Ascending aorta (tissue), 2 donors: ENCODE measurements around the gene FAM53C. TPM values are rescaled to one million over a fixed set of nuclear protein-coding genes. Genes with fewer than 3 reads are reported as not detected.

Source experiments
- DNase-seq, 2 donors: peaks; one replicate each; pipeline ENCODE4 v3.0.0-alpha.2; 2019; ENCODE audit warnings: low spot score in 2 of 2
- H3K27ac ChIP-seq, 2 donors: fragments of 200-600 bp; sonication (generic); one replicate each; pipeline ENCODE4 v1.5.1; 2016 to 2017; ENCODE audit warnings: mild to moderate bottlenecking in 1 of 2
- H3K27me3 ChIP-seq: fragments of 200-600 bp; sonication (generic); one replicate; pipeline ENCODE4 v1.5.1; 2017
- H3K36me3 ChIP-seq, 2 donors: fragments of 200-600 bp; sonication (generic); one replicate each; pipeline ENCODE4 v1.5.1; 2016
- H3K4me1 ChIP-seq, 2 donors: fragments of 200-600 bp; sonication (generic); one replicate each; pipeline ENCODE4 v1.5.1; 2016 to 2017; ENCODE audit warnings: mild to moderate bottlenecking in 1 of 2
- H3K4me3 ChIP-seq, 2 donors: fragments of 200-600 bp; sonication (generic); one replicate each; pipeline ENCODE4 v1.5.1; 2016 to 2017; ENCODE audit warnings: mild to moderate bottlenecking in 1 of 2
- H3K9me3 ChIP-seq, 2 donors: fragments of 200-600 bp; sonication (generic); one replicate each; pipeline ENCODE4 v1.5.1; 2016
- intact Hi-C: fragments of 100-400 bp; cut with DNase I; formaldehyde crosslinking; loops from one replicate; pipeline ENCODE4 v1.15.1; 2023
- total RNA-seq: library from RNA; depleted of rRNA; stranded (reverse); fragments of >200 nt; gene quantifications from one replicate; pipeline ENCODE4 v1.1.0, GENCODE V29; 2016
- TF ChIP-seq, protein P1 (sequence below), 3 experiments: fragments of 200-600 bp in 2 of 3; fragments of 450-650 bp in 1 of 3; sonication (generic) in 2 of 3; IDR thresholded peaks; one replicate each; pipeline ENCODE4 v1.5.1; 2016 to 2019; ENCODE audit warnings: antibody characterized with exemption in 3 of 3, mild to moderate bottlenecking in 1 of 3, moderate library complexity in 1 of 3

FAM53C gene
- total RNA-seq, 1 donor from 2014 or later = 40.0 TPM

DNA sequence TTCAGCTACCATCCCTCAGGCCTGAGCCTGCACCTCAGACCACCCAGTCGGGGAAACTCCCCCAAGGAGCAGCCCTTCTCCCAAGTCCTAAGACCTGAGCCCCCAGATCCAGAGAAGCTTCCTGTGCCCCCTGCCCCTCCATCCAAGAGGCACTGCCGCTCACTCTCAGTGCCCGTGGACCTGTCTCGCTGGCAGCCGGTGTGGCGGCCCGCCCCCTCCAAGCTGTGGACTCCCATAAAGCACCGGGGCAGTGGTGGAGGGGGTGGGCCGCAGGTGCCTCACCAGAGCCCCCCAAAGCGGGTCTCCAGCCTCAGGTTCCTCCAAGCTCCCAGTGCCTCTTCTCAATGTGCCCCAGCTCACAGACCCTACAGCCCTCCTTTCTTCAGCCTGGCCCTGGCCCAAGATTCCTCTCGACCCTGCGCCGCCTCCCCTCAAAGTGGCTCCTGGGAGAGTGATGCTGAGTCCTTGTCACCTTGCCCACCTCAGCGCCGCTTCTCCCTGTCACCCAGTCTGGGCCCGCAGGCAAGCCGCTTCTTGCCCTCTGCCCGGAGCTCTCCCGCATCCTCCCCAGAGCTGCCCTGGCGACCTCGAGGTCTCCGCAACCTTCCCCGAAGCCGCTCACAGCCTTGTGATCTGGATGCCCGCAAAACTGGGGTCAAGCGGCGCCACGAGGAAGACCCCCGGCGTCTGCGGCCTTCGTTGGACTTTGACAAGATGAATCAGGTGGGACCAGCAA is 7.0 kb downstream of the FAM53C start:
- Histone ChIP-seq H3K9me3 (no peaks in the 10 kb centered on the region), H3K4me1 (peaks cover 0 to 8% of the 10 kb centered on the region in 2 donors), H3K27me3 (no peaks in the 10 kb centered on the region), H3K27ac (no peak overlapping the region), H3K36me3 (peaks cover 47 to 68% of the 10 kb centered on the region in 2 donors), H3K4me3 (no peak overlapping the region)
- intact Hi-C loops = no loop called here
- TF ChIP-seq, protein P1, sequence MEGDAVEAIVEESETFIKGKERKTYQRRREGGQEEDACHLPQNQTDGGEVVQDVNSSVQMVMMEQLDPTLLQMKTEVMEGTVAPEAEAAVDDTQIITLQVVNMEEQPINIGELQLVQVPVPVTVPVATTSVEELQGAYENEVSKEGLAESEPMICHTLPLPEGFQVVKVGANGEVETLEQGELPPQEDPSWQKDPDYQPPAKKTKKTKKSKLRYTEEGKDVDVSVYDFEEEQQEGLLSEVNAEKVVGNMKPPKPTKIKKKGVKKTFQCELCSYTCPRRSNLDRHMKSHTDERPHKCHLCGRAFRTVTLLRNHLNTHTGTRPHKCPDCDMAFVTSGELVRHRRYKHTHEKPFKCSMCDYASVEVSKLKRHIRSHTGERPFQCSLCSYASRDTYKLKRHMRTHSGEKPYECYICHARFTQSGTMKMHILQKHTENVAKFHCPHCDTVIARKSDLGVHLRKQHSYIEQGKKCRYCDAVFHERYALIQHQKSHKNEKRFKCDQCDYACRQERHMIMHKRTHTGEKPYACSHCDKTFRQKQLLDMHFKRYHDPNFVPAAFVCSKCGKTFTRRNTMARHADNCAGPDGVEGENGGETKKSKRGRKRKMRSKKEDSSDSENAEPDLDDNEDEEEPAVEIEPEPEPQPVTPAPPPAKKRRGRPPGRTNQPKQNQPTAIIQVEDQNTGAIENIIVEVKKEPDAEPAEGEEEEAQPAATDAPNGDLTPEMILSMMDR (IDR thresholded peaks at IDR 0.05) = no peak
- no peak for DNase-seq

DNA sequence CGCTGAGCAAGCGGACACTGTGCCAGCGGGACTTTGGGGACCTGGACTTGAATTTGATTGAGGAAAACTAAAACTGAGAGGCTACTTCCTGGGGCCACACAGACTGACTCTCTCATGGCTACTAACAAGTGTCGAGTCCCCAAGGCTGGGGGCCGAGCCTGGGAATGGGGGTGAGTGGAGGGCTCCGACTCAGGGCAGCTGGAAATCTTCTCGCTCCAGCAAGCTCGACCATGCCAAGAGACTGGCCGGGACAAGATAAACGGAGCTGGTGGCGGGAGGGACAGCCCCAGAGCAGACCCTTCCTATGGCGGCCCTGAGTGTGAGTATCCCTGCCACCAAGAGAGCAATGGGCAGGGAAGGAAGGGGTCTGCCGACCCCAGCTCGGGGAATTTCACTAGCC is 8.8 kb downstream of the FAM53C start:
- peaks cover 47 to 63% of the 10 kb centered on the region in 2 donors for H3K36me3 ChIP-seq
- TF ChIP-seq, protein P1 (IDR thresholded peaks at IDR 0.05) = no peak
- intact Hi-C loops = no loop called here

DNA sequence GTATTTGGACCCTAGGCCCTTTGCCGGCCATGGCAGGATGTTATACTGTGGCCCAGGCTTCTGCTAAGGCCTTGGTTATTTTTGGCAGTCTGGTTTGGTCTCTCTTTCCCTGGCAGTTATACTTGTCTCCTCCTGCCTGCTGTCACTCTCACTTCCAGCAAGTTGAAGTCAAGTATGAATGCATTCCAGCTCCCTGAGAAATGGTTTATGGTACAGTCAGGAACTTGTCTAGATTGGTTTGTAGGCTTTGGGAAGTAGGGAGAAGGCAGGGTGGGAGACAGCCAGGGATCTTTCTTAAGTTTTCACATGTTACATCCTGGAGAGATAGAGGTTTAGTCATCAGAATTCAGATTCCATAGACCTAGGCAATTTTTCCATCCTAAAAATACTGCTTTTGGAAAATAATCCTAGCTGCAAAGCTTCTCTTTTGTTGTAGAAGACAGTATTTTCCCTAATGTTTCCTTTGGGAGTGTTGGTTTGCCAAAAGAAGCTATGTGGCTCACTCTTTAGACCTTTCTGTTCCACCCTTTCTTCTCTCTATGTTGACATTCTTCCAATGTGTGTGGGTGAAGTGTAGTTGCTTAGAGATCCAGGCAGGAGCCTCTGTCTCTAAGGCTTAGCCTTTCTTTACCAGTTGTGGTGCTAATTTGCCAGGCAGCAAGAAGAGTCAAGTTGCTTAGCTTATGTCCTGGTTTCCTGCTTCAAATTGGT is 11.9 kb downstream of the FAM53C start:
- no peaks in the 10 kb centered on the region for H3K27me3 ChIP-seq
- H3K27ac ChIP-seq = peak overlapping the region; percentile 65 to 98
- TF ChIP-seq, protein P1 (IDR thresholded peaks at IDR 0.05) = no peak
- H3K4me3 ChIP-seq = no peak overlapping the region
- no peak for DNase-seq
- no peaks in the 10 kb centered on the region for H3K9me3 ChIP-seq
- H3K36me3 ChIP-seq = peaks cover 30 to 38% of the 10 kb centered on the region in 2 donors
- intact Hi-C loops = loop anchor here (5.0 kb wide), 3 partner anchors 138 to 192 kb away; partner anchors contain the start of genes BRD8, CDC23, ETF1 and KIF20A
- peaks cover 4 to 22% of the 10 kb centered on the region in 2 donors for H3K4me1 ChIP-seq

More for the DNA sequence above, 8.8 kb downstream of the FAM53C start:
- H3K27me3 ChIP-seq = no peaks in the 10 kb centered on the region
- no peak for DNase-seq
- peaks cover 0 to 15% of the 10 kb centered on the region in 2 donors for H3K4me1 ChIP-seq
- H3K9me3 ChIP-seq = no peaks in the 10 kb centered on the region
- no peak overlapping the region for H3K4me3 ChIP-seq
- no peak overlapping the region for H3K27ac ChIP-seq

DNA sequence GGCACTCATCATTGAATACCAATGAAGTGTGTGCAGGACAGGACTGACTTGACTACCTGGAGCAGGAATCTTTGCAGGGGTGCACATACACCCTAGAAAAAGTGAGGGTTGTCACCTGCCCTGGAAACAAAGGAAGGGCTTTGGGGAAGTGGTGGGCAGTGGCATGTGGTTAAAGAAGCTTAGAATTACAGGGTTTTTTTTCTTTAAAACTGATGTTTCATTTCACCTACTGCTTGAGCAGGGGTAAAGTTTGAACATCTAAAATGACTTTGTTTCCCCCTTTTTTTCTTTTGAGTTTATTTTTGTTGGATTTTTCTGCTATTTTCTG is 12.5 kb downstream of the FAM53C start:
- Histone ChIP-seq H3K27ac (peak overlapping the region; percentile 89 to 98), H3K4me1 (peaks cover 4 to 26% of the 10 kb centered on the region in 2 donors), H3K4me3 (no peak overlapping the region), H3K9me3 (no peaks in the 10 kb centered on the region), H3K27me3 (no peaks in the 10 kb centered on the region), H3K36me3 (peaks cover 25 to 33% of the 10 kb centered on the region in 2 donors)
- intact Hi-C loops = loop anchor here (5.0 kb wide), 3 partner anchors 138 to 192 kb away; partner anchors contain the start of genes BRD8, CDC23, ETF1 and KIF20A
- TF ChIP-seq, protein P1 (IDR thresholded peaks at IDR 0.05) = no peak
- no peak for DNase-seq

DNA sequence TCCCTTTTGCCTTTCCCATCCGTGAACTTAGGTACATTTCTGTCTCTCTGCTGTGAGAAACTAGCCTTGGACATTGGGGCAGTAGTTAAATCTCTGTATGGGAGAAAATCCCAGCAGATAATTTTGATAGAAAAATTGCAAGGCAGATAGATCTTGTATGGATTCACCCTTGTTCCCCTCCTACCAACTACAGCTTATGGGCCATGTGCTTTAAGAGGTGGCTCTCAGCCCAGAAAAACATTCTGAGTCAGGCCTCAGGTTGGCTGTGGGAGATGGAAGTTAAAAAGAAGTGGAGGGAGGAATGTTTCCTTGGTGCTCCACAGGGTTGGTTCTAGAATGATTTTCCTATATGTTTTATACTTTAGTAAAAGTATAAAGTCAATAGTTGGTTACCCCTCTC is 13.0 kb downstream of the FAM53C start:
- no peak for DNase-seq
- TF ChIP-seq, protein P1 (IDR thresholded peaks at IDR 0.05) = no peak
- H3K4me3 ChIP-seq = no peak overlapping the region
- no peaks in the 10 kb centered on the region for H3K27me3 ChIP-seq
- peaks cover 4 to 31% of the 10 kb centered on the region in 2 donors for H3K4me1 ChIP-seq
- intact Hi-C loops = loop anchor here (5.0 kb wide), 3 partner anchors 139 to 191 kb away; partner anchors contain the start of genes BRD8, CDC23, ETF1 and KIF20A
- H3K27ac ChIP-seq = peak overlapping the region; percentile 89 to 98
- peaks cover 19 to 28% of the 10 kb centered on the region in 2 donors for H3K36me3 ChIP-seq
- no peaks in the 10 kb centered on the region for H3K9me3 ChIP-seq
